Cortex of kidney (tissue), 1 donor: ENCODE results near the gene MIER1.
"Not testable (repeated sequence)": the region's sequence is repeated elsewhere in the genome, so short reads cannot be mapped to it uniquely, and the experiment has no call there.

ENCODE experiments used
- DNase-seq: peaks from one replicate; lab custom pipeline; 2025; lab: John Stamatoyannopoulos, UW

The MIER1 gene

GRCh38 chr1:66938613-66939012 is 13.8 kb downstream of the MIER1 start:
- no peak for DNase-seq

- no peak for DNase-seq
Measured at GRCh38 chr1:66940981-66941380, 16.2 kb downstream of the MIER1 start.

- DNase-seq = no peak
Measured at GRCh38 chr1:66943361-66943969, 18.7 kb downstream of the MIER1 start.

GRCh38 chr1:66944330-66945274 is 19.8 kb downstream of the MIER1 start:
- DNase-seq = no peak

- DNase-seq = no peak
Measured at GRCh38 chr1:66945316-66945715, 20.5 kb downstream of the MIER1 start.

GRCh38 chr1:66947267-66947666 is 22.5 kb downstream of the MIER1 start:
- DNase-seq = no peak

- DNase-seq = no peak
Measured at GRCh38 chr1:66951513-66951912, 26.7 kb downstream of the MIER1 start.

- no peak for DNase-seq
Measured at GRCh38 chr1:66954208-66954607, 29.4 kb downstream of the MIER1 start.

- no peak for DNase-seq
Measured at GRCh38 chr1:66957938-66958337, 33.1 kb downstream of the MIER1 start.

- not testable (repeated sequence) for DNase-seq
Measured at GRCh38 chr1:66966188-66966873, 41.5 kb downstream of the MIER1 start.

GRCh38 chr1:66968574-66968973 is 43.8 kb downstream of the MIER1 start:
- no peak for DNase-seq

GRCh38 chr1:66978201-66978600 is 53.4 kb downstream of the MIER1 start:
- no peak for DNase-seq

- DNase-seq = not testable (repeated sequence)
Measured at GRCh38 chr1:66979621-66980020, 54.8 kb downstream of the MIER1 start.

- DNase-seq = no peak
Measured at GRCh38 chr1:66980745-66981367, 56.1 kb downstream of the MIER1 start.

GRCh38 chr1:66981679-66982078 is 56.9 kb downstream of the MIER1 start:
- DNase-seq = no peak

- no peak for DNase-seq
Measured at GRCh38 chr1:66982561-66983260, 57.9 kb downstream of the MIER1 start.

- no peak for DNase-seq
Measured at GRCh38 chr1:66984491-66984890, 59.7 kb downstream of the MIER1 start.

GRCh38 chr1:66985835-66986234 is 61.0 kb downstream of the MIER1 start:
- no peak for DNase-seq

- DNase-seq = no peak
Measured at GRCh38 chr1:66993076-66993475, 68.3 kb downstream of the MIER1 start.

GRCh38 chr1:66996018-66996682 is 71.4 kb downstream of the MIER1 start:
- no peak for DNase-seq

GRCh38 chr1:66998972-66999371 is 74.2 kb downstream of the MIER1 start:
- DNase-seq = no peak
